ENCODE results near the gene DTYMK. TPM values are rescaled to one million over a fixed set of nuclear protein-coding genes. Genes with fewer than 3 reads are reported as not detected.

DTYMK gene
- total RNA-seq, 4 donors from 2014 or later, result 7.7 to 18.7 (median 11.0) TPM

- TF ChIP-seq POLR2A (IDR thresholded peaks at IDR 0.05), result no peak
- TF ChIP-seq EP300 (IDR thresholded peaks at IDR 0.05), result no peak
- no peak for TF ChIP-seq CTCF (IDR thresholded peaks at IDR 0.05)
- TF ChIP-seq POLR2AphosphoS5 (IDR thresholded peaks at IDR 0.05), result no peak
- Histone ChIP-seq H3K4me3 (no peak overlapping the region), H3K27me3 (no peaks in the 10 kb centered on the region), H3K9me3 (no peaks in the 10 kb centered on the region), H3K27ac (peak overlapping the region in 2 of 4 donors; percentile 19 to 33), H3K4me1 (peaks cover 0 to 5% (median 0%) of the 10 kb centered on the region in 3 donors), H3K36me3 (peaks cover 0 to 47% of the 10 kb centered on the region in 2 donors)
- WGBS, 2 donors (ENCODE audit: low coverage in 1 of 2), result no CpG with 5 or more reads among the region's 8 CpGs
- no peak for ATAC-seq
Observed at GRCh38 chr2:241728000-241728399, 41.4 kb upstream of the DTYMK start.

- Histone ChIP-seq H3K9me3 (no peaks in the 10 kb centered on the region), H3K4me1 (no peaks in the 10 kb centered on the region), H3K27me3 (no peaks in the 10 kb centered on the region), H3K36me3 (peaks cover 0 to 62% of the 10 kb centered on the region in 2 donors), H3K4me3 (no peak overlapping the region), H3K27ac (no peak overlapping the region)
- TF ChIP-seq POLR2AphosphoS5 (IDR thresholded peaks at IDR 0.05), result no peak
- no peak for TF ChIP-seq POLR2A (IDR thresholded peaks at IDR 0.05)
- no peak for TF ChIP-seq CTCF (IDR thresholded peaks at IDR 0.05)
- no peak for TF ChIP-seq EP300 (IDR thresholded peaks at IDR 0.05)
- ATAC-seq, result no peak
- 95 to 100% methylated on average over 1 to 13 of the region's 16 CpGs for WGBS, 2 donors (ENCODE audit: low coverage in 1 of 2)
Observed at GRCh38 chr2:241726459-241726858, 39.8 kb upstream of the DTYMK start.

GRCh38 chr2:241724975-241725870, 38.6 kb upstream of the DTYMK start:
- Histone ChIP-seq H3K27ac (no peak overlapping the region), H3K36me3 (peaks cover 0 to 75% of the 10 kb centered on the region in 2 donors), H3K4me1 (no peaks in the 10 kb centered on the region), H3K4me3 (no peak overlapping the region), H3K27me3 (no peaks in the 10 kb centered on the region), H3K9me3 (no peaks in the 10 kb centered on the region)
- WGBS, 2 donors (ENCODE audit: low coverage in 1 of 2), result 94 to 97% methylated on average over 7 to 9 of the region's 76 CpGs
- TF ChIP-seq EP300 (IDR thresholded peaks at IDR 0.05), result no peak
- TF ChIP-seq CTCF (IDR thresholded peaks at IDR 0.05), result no peak
- TF ChIP-seq POLR2AphosphoS5 (IDR thresholded peaks at IDR 0.05), result no peak
- TF ChIP-seq POLR2A (IDR thresholded peaks at IDR 0.05), result no peak
- ATAC-seq, result no peak

- no peak for ATAC-seq
- TF ChIP-seq EP300 (IDR thresholded peaks at IDR 0.05) (no peak), CTCF (IDR thresholded peaks at IDR 0.05) (peak in 1 of 4 experiments; percentile 41)
- Histone ChIP-seq H3K27ac (no peak overlapping the region), H3K36me3 (peaks cover 0 to 83% of the 10 kb centered on the region in 2 donors), H3K4me1 (no peaks in the 10 kb centered on the region), H3K4me3 (no peak overlapping the region), H3K9me3 (no peaks in the 10 kb centered on the region), H3K27me3 (no peaks in the 10 kb centered on the region)
- WGBS, 2 donors (ENCODE audit: low coverage in 1 of 2), result 81% methylated on average over 12 of the region's 41 CpGs; no CpG with 5 or more reads in 1 of the 2 donors
Observed at GRCh38 chr2:241724259-241724974, 37.8 kb upstream of the DTYMK start.

All from gastroesophageal sphincter (tissue), 4 donors.